Ascending aorta (tissue), 2 donors: ENCODE results near the gene ADGRB2. TPM values are rescaled to one million over a fixed set of nuclear protein-coding genes. Genes with fewer than 3 reads are reported as not detected.

Experiments
- DNase-seq, 2 donors: peaks; one replicate each; pipeline ENCODE4 v3.0.0-alpha.2; 2019; ENCODE audit warnings: low spot score in 2 of 2
- H3K27ac ChIP-seq, 2 donors: fragments of 200-600 bp; sonication (generic); one replicate each; pipeline ENCODE4 v1.5.1; 2016 to 2017; ENCODE audit warnings: mild to moderate bottlenecking in 1 of 2
- H3K27me3 ChIP-seq: fragments of 200-600 bp; sonication (generic); one replicate; pipeline ENCODE4 v1.5.1; 2017
- H3K36me3 ChIP-seq, 2 donors: fragments of 200-600 bp; sonication (generic); one replicate each; pipeline ENCODE4 v1.5.1; 2016
- H3K4me1 ChIP-seq, 2 donors: fragments of 200-600 bp; sonication (generic); one replicate each; pipeline ENCODE4 v1.5.1; 2016 to 2017; ENCODE audit warnings: mild to moderate bottlenecking in 1 of 2
- H3K4me3 ChIP-seq, 2 donors: fragments of 200-600 bp; sonication (generic); one replicate each; pipeline ENCODE4 v1.5.1; 2016 to 2017; ENCODE audit warnings: mild to moderate bottlenecking in 1 of 2
- H3K9me3 ChIP-seq, 2 donors: fragments of 200-600 bp; sonication (generic); one replicate each; pipeline ENCODE4 v1.5.1; 2016
- CTCF ChIP-seq, 3 experiments: fragments of 200-600 bp in 2 of 3; fragments of 450-650 bp in 1 of 3; sonication (generic) in 2 of 3; IDR thresholded peaks; one replicate each; pipeline ENCODE4 v1.5.1; 2016 to 2019; ENCODE audit warnings: antibody characterized with exemption in 3 of 3, mild to moderate bottlenecking in 1 of 3, moderate library complexity in 1 of 3
- intact Hi-C: fragments of 100-400 bp; cut with DNase I; formaldehyde crosslinking; loops from one replicate; pipeline ENCODE4 v1.15.1; 2023
- total RNA-seq: library from RNA; depleted of rRNA; stranded (reverse); fragments of >200 nt; gene quantifications from one replicate; pipeline ENCODE4 v1.1.0, GENCODE V29; 2016

The ADGRB2 gene
- total RNA-seq, 1 donor from 2014 or later, result 1.9 TPM

DNA sequence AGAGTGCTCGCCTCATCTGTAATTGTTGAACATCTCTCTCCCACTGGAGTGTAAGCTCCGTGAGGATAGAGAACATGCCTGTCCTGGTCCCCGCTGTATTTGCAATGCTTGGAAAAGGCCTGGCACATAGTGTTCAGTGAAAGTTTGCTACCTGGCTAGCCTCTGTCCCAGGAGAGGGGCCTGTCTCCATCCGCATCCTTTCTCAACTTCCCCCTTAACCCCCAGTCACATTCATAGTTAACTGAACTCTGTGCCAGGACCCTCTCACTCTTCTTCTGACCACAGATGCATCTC, 36.5 kb upstream of the ADGRB2 start:
- no peak for TF ChIP-seq CTCF (IDR thresholded peaks at IDR 0.05)
- intact Hi-C loops, result no loop called here
- H3K27me3 ChIP-seq, result no peaks in the 10 kb centered on the region
- DNase-seq, result no peak
- H3K4me3 ChIP-seq, result no peak overlapping the region
- H3K4me1 ChIP-seq, result peaks cover 0 to 5% of the 10 kb centered on the region in 2 donors
- no peak overlapping the region for H3K27ac ChIP-seq
- H3K9me3 ChIP-seq, result no peaks in the 10 kb centered on the region
- no peaks in the 10 kb centered on the region for H3K36me3 ChIP-seq

GRCh38 chr1:31799895-31800673, 35.9 kb upstream of the ADGRB2 start:
- Histone ChIP-seq H3K9me3 (no peaks in the 10 kb centered on the region), H3K27ac (no peak overlapping the region), H3K27me3 (no peaks in the 10 kb centered on the region), H3K4me1 (peaks cover 0 to 5% of the 10 kb centered on the region in 2 donors), H3K36me3 (no peaks in the 10 kb centered on the region), H3K4me3 (no peak overlapping the region)
- DNase-seq, result peak in 1 of 2 donors; percentile 55
- no peak for TF ChIP-seq CTCF (IDR thresholded peaks at IDR 0.05)
- intact Hi-C loops, result no loop called here

DNA sequence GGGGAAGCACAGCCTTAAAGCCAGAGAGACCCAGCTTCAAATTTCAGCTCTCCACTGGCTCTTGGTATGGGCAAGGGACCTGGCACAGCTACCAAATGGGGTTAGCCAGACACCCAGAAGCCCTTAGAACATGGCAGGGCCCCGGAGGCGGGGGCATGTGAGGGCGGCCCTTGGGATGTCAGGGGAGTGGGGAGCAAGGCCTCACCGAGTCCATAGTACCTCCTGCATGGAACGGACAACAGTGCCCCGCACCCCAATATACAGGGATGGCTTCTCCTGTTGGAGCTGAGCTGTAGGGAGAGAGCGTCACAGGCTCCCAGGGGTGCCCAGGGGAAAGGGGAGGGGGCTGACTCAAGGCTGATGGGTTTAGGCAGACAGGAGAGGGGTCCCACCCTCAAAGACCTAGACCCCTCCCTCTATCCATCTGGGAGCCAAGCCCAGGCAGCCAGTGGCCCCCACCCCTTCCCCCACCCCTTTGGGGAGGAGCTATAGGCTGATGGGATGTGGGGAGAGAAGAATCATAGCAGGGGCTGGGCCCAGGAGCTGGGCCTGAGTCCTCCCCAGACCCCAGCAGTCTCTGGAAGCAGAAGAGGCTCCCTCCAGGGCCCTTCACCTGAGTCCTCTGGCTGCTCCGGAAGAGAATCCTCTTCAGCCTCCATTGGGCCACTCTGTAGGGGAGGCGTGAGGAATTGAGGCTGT, 35.2 kb upstream of the ADGRB2 start:
- H3K27ac ChIP-seq, result no peak overlapping the region

DNA sequence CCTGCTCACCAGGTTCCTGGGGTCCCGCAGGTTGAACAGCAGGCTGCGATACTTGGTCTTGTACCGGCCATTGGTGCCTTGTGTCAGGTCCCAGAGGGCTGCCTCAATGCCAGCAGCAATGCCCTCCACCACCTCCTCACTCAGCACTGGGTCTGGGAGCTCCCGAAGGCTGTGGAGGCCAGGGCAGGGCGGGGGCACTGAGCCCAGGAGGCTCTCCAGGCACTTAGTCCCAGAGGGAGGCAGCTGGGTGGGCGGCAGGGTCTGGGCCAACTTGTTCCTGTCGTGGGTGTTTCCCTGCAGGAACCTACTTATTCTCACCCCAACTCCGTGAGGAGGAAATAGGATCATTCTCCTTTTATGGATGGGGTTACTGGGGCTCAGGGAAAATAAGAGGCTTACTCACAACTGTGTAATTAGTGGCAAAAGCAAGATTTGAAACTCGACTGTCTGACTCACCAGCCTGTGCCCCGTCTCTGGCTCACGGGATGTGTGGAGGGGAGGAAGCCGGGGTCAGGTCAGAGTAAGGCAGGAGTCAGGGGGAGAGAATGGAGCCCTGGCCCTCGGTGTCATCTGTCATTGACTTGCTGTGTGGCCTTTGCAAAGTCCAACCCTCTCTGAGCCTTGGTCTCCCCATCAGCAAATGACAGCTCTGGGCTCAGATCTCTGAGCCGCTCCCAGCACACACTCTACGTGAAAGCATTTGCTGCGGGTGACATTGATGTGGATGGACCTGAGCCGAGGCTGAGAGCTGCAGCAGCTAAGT, 34.5 kb upstream of the ADGRB2 start:
- H3K4me1 ChIP-seq, result peaks cover 0 to 5% of the 10 kb centered on the region in 2 donors
- H3K4me3 ChIP-seq, result peak overlapping the region in 1 of 2 donors; percentile 37
- H3K27ac ChIP-seq, result no peak overlapping the region
- H3K27me3 ChIP-seq, result no peaks in the 10 kb centered on the region
- DNase-seq, result peak in 1 of 2 donors; percentile 73
- no peaks in the 10 kb centered on the region for H3K9me3 ChIP-seq
- intact Hi-C loops, result no loop called here
- no peak for TF ChIP-seq CTCF (IDR thresholded peaks at IDR 0.05)
- H3K36me3 ChIP-seq, result no peaks in the 10 kb centered on the region

More for the DNA sequence above, 35.2 kb upstream of the ADGRB2 start:
- no peaks in the 10 kb centered on the region for H3K9me3 ChIP-seq
- intact Hi-C loops, result no loop called here
- H3K4me3 ChIP-seq, result no peak overlapping the region
- no peaks in the 10 kb centered on the region for H3K27me3 ChIP-seq
- peak in 1 of 2 donors; percentile 55 for DNase-seq
- H3K4me1 ChIP-seq, result peaks cover 0 to 5% of the 10 kb centered on the region in 2 donors
- H3K36me3 ChIP-seq, result no peaks in the 10 kb centered on the region
- no peak for TF ChIP-seq CTCF (IDR thresholded peaks at IDR 0.05)

DNA sequence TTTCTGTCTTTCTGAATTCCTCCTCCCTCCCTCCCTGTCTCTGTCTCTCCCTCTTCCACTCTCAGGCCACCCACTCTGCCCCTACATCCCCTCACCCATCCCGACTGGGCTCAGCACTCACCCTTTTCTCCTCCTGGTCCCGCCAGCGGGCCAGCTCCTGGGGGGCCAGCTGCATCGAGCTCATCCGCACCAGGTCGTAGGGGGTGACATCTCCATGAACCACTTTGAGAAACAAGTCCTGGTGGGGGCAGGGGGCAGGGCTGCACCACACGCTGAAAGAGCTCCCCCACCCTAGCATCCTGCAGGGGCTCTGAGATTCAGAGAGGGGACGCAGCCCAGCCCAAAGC, 33.9 kb upstream of the ADGRB2 start:
- H3K27ac ChIP-seq, result no peak overlapping the region

More for the DNA sequence above, 33.9 kb upstream of the ADGRB2 start:
- Histone ChIP-seq H3K36me3 (no peaks in the 10 kb centered on the region), H3K9me3 (no peaks in the 10 kb centered on the region), H3K27me3 (no peaks in the 10 kb centered on the region), H3K4me1 (peaks cover 0 to 5% of the 10 kb centered on the region in 2 donors), H3K4me3 (peak overlapping the region in 1 of 2 donors; percentile 37)
- intact Hi-C loops, result no loop called here
- no peak for DNase-seq
- no peak for TF ChIP-seq CTCF (IDR thresholded peaks at IDR 0.05)
